NCI-H2196 (cell line): ENCODE results near the gene SAE1.

Source experiments
- DNase-seq: peaks from one replicate; lab custom pipeline; 2025; ENCODE audit not compliant: unreplicated experiment; lab: John Stamatoyannopoulos, UW

The SAE1 gene

GRCh38 chr19:47209319-47210179, 78.9 kb downstream of the SAE1 start:
- DNase-seq = no peak

GRCh38 chr19:47210180-47210490, 79.5 kb downstream of the SAE1 start:
- DNase-seq = no peak

- DNase-seq = peak; percentile 86
Observed at GRCh38 chr19:47210689-47211316, 80.2 kb downstream of the SAE1 start.

- DNase-seq = no peak
Observed at GRCh38 chr19:47215581-47215980, 84.9 kb downstream of the SAE1 start.

GRCh38 chr19:47221080-47221841, 90.6 kb downstream of the SAE1 start:
- DNase-seq = no peak

GRCh38 chr19:47221890-47222289, 91.3 kb downstream of the SAE1 start:
- no peak for DNase-seq

GRCh38 chr19:47225746-47226425, 95.3 kb downstream of the SAE1 start:
- peak; percentile 94 for DNase-seq

- DNase-seq = peak; percentile 66
Observed at GRCh38 chr19:47226426-47227351, 96.1 kb downstream of the SAE1 start.

- DNase-seq = peak; percentile 60
Observed at GRCh38 chr19:47227352-47228167, 96.9 kb downstream of the SAE1 start.

GRCh38 chr19:47228168-47228936, 97.7 kb downstream of the SAE1 start:
- DNase-seq = peak; percentile 12

GRCh38 chr19:47228937-47229675, 98.5 kb downstream of the SAE1 start:
- no peak for DNase-seq

- DNase-seq = no peak
Observed at GRCh38 chr19:47229676-47230053, 99.0 kb downstream of the SAE1 start.

- DNase-seq = peak; percentile 48
Observed at GRCh38 chr19:47230054-47230920, 99.7 kb downstream of the SAE1 start.

GRCh38 chr19:47230921-47231214, 100.2 kb downstream of the SAE1 start, which contains the start of gene BBC3:
Gene BBC3, minus strand, starts transcription at chr19:47231199. Its CDS starts 2,768 bp downstream, at chr19:47228431.
- DNase-seq = no peak

- DNase-seq = peak; percentile 74
Observed at GRCh38 chr19:47231215-47232054, 100.8 kb downstream of the SAE1 start.
